B cell (primary cell): ENCODE measurements around the gene TSTD2.

ENCODE experiments used
- CTCF ChIP-seq: fragments of 200-600 bp; IDR thresholded peaks from one replicate; pipeline ENCODE4 v1.8.0; 2022; ENCODE audit warnings: antibody characterized with exemption, mild to moderate bottlenecking
- EZH2 ChIP-seq: IDR thresholded peaks from 2 replicates; pipeline ENCODE4 v1.6.1; 2012; ENCODE audit warnings: borderline replicate concordance, low read depth, mild to moderate bottlenecking, moderate library complexity, low read length; ENCODE audit not compliant: insufficient read depth, poor library complexity, severe bottlenecking

GRCh38 chr9:97640325-97640724 lies 7.2 kb upstream of the TSTD2 start:
- TF ChIP-seq CTCF (no peak), EZH2 (no peak)
